ENCODE results near the gene BANP.
A peak's percentile ranks its signal among the peaks of the same experiment; 100 is the strongest.

Gene BANP

DNA sequence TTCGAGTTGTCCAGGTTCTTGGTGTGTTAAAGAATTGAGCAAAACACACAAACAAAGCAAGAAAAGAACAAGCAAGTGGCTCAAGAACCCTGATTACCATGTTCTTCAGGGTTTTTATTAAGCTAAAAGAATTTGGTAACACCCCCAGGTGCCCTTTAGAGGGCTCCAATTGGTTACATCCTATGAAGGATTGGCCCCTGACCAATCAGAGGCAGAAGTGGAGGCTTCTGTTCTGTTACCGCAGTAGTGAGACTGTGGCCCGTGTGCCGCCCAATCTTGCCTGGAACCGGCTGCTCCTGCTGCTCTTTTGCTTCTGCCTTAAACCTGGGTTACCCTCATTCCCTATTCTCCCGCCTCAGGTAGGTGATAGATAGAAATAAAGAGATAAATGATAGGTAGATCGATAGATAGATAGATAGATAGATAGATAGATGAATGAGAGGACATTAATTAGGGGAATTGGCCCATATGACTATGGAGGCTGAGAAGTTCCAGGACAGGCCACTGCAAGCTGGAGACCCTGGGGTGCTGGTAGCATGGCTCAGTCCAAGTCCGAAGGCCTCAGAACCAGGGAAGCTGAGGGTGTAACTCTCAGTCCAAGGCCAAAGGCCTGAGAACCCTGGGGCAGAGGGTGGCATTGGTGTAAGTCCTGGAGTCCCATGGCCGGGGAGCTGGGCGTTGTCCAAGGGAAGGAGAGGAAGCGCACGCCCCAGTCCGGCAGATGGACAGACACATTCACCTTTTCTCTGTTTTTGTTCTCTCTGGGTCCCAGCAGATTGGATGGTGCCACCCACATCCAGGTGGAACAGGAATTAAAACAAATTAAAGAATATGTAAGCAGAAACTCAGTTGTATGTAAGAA lies 11.4 kb upstream of the BANP start:
- H4K20me1 ChIP-seq (ENCODE audit: insufficient read depth, low read length), result no peaks in the 10 kb centered on the region
- no peak overlapping the region for H3K4me3 ChIP-seq (ENCODE audit: low read depth, low read length, poor library complexity, severe bottlenecking)
- no peaks in the 10 kb centered on the region for H3K36me3 ChIP-seq (ENCODE audit: insufficient read depth, low read length)
- 0 out of 2 replicates have a peak, but pooled peaks cover 13% of the 10 kb centered on the region for H3K27me3 ChIP-seq (ENCODE audit: insufficient read depth, low read length)
- H3K4me1 ChIP-seq (ENCODE audit: insufficient read depth, low read length, severe bottlenecking), result no peaks in the 10 kb centered on the region
- H3K27ac ChIP-seq (ENCODE audit: low read depth, low read length, poor library complexity, severe bottlenecking), result no peak overlapping the region
- no peak overlapping the region for H2AFZ ChIP-seq (ENCODE audit: low read length)
- H3K9me3 ChIP-seq (ENCODE audit: low read length), result no peaks in the 10 kb centered on the region
- no peaks in the 10 kb centered on the region for H3K9me2 ChIP-seq (ENCODE audit: low read depth, low read length)
- no peaks in the 10 kb centered on the region for H3K79me2 ChIP-seq (ENCODE audit: insufficient read depth, low read length)
- H3K9ac ChIP-seq (ENCODE audit: low read length), result no peak overlapping the region
- TF ChIP-seq, protein P1, sequence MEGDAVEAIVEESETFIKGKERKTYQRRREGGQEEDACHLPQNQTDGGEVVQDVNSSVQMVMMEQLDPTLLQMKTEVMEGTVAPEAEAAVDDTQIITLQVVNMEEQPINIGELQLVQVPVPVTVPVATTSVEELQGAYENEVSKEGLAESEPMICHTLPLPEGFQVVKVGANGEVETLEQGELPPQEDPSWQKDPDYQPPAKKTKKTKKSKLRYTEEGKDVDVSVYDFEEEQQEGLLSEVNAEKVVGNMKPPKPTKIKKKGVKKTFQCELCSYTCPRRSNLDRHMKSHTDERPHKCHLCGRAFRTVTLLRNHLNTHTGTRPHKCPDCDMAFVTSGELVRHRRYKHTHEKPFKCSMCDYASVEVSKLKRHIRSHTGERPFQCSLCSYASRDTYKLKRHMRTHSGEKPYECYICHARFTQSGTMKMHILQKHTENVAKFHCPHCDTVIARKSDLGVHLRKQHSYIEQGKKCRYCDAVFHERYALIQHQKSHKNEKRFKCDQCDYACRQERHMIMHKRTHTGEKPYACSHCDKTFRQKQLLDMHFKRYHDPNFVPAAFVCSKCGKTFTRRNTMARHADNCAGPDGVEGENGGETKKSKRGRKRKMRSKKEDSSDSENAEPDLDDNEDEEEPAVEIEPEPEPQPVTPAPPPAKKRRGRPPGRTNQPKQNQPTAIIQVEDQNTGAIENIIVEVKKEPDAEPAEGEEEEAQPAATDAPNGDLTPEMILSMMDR (IDR thresholded peaks at IDR 0.05; ENCODE audit: low read length), result no peak
- H3K4me2 ChIP-seq (ENCODE audit: low read length), result no peak overlapping the region
- no peaks in the 10 kb centered on the region for H3F3A ChIP-seq (ENCODE audit: insufficient read depth, low read length)

DNA sequence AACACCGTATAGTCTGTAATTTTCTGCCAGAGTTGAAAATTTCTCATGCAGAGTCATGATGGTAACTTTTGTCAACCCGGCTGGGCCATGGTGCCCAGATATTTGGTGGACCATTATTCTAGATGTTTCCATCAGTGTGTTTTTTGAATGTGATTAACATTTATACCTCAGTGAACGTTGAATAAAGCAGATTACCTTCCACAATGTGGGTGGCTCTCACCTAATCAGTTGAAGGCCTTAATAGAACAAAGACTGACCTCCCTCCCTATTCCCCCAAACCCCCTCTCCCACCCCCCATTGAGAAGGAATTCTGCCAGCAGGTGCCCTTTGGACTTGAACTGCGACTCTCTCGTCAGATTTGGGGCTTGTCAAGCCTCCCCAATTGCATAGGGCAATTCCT lies 8.6 kb upstream of the BANP start:
- Histone ChIP-seq H3F3A (ENCODE audit: insufficient read depth, low read length) (no peaks in the 10 kb centered on the region), H3K79me2 (ENCODE audit: insufficient read depth, low read length) (no peaks in the 10 kb centered on the region), H3K4me3 (ENCODE audit: low read depth, low read length, poor library complexity, severe bottlenecking) (no peak overlapping the region), H3K9ac (ENCODE audit: low read length) (no peak overlapping the region), H2AFZ (ENCODE audit: low read length) (no peak overlapping the region), H3K27me3 (ENCODE audit: insufficient read depth, low read length) (0 out of 2 replicates have a peak, but pooled peaks cover 8% of the 10 kb centered on the region), H3K4me1 (ENCODE audit: insufficient read depth, low read length, severe bottlenecking) (peaks cover 7% of the 10 kb centered on the region), H3K4me2 (ENCODE audit: low read length) (no peak overlapping the region), H4K20me1 (ENCODE audit: insufficient read depth, low read length) (no peaks in the 10 kb centered on the region), H3K9me2 (ENCODE audit: low read depth, low read length) (no peaks in the 10 kb centered on the region), H3K36me3 (ENCODE audit: insufficient read depth, low read length) (no peaks in the 10 kb centered on the region), H3K27ac (ENCODE audit: low read depth, low read length, poor library complexity, severe bottlenecking) (no peak overlapping the region), H3K9me3 (ENCODE audit: low read length) (no peaks in the 10 kb centered on the region)
- TF ChIP-seq, protein P1 (IDR thresholded peaks at IDR 0.05; ENCODE audit: low read length), result no peak
- no peak for TF ChIP-seq EZH2 (IDR thresholded peaks at IDR 0.05; ENCODE audit: borderline replicate concordance, low read length)

DNA sequence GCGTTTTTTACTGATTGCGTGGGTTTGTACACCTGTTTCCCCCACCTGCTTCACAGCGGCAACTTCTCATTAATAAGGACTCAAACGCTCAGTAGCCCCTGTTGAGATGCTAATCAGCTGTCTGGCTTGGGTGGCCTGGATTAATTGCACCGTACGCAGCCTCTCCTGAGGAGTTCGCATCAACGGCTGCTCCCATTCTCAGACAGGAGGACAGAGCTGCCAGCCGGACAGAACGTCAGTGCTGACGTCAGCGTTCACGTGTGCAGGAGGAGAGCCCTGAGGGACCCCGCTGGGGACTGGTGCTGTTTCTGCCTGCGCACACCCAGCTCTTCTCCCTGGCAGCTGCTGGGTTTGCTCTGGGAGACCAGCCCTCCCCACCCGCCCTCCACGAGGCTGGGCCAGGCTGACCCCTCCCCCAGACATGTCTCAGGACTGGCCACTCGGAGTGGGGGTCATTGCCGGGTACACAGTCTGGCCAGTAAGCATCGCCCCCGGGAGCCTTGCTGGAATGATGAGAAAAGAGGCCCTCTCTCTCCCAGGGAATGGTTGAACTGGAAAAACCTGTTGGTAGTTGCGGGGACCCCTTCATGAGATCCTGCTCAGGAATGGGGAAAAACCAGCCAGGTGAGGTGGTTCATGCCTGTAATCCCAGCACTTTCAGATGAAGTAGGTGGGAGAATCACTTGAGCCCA lies 5.7 kb upstream of the BANP start:
- H4K20me1 ChIP-seq (ENCODE audit: insufficient read depth, low read length), result no peaks in the 10 kb centered on the region
- TF ChIP-seq, protein P1 (IDR thresholded peaks at IDR 0.05; ENCODE audit: low read length), result no peak
- peak overlapping the region; percentile 53; the same call in 1 of the 2 replicates for H3K4me2 ChIP-seq (ENCODE audit: low read length)
- H3K79me2 ChIP-seq (ENCODE audit: insufficient read depth, low read length), result no peaks in the 10 kb centered on the region
- H3F3A ChIP-seq (ENCODE audit: insufficient read depth, low read length), result no peaks in the 10 kb centered on the region
- H3K9me2 ChIP-seq (ENCODE audit: low read depth, low read length), result no peaks in the 10 kb centered on the region
- H3K9me3 ChIP-seq (ENCODE audit: low read length), result no peaks in the 10 kb centered on the region
- H3K4me1 ChIP-seq (ENCODE audit: insufficient read depth, low read length, severe bottlenecking), result peaks cover 28% of the 10 kb centered on the region
- H2AFZ ChIP-seq (ENCODE audit: low read length), result no peak overlapping the region
- H3K36me3 ChIP-seq (ENCODE audit: insufficient read depth, low read length), result no peaks in the 10 kb centered on the region
- no peaks in the 10 kb centered on the region for H3K27me3 ChIP-seq (ENCODE audit: insufficient read depth, low read length)
- H3K27ac ChIP-seq (ENCODE audit: low read depth, low read length, poor library complexity, severe bottlenecking), result no peak overlapping the region
- H3K9ac ChIP-seq (ENCODE audit: low read length), result peak overlapping the region; percentile 33; the same call in 1 of the 2 replicates
- H3K4me3 ChIP-seq (ENCODE audit: low read depth, low read length, poor library complexity, severe bottlenecking), result peak overlapping the region; percentile 41

Data from OCI-LY1 (cell line).